ENCODE results near the gene HOXC9.

GRCh38 chr12:53967421-53967925 lies 32.5 kb upstream of the HOXC9 start:
- no peak for TF ChIP-seq CTCF (IDR thresholded peaks at IDR 0.05)
- TF ChIP-seq ZFX (IDR thresholded peaks at IDR 0.05; ENCODE audit: borderline replicate concordance): no peak

Data from 22Rv1 (cell line).